H1 (cell line): ENCODE data around the gene MSS51. TPM values are rescaled to one million over a fixed set of nuclear protein-coding genes. Genes with fewer than 3 reads are reported as not detected.

Experiments used
- FOSL1 ChIP-seq: IDR thresholded peaks from 2 replicates; pipeline ENCODE4 v1.6.1; 2011; ENCODE audit warnings: mild to moderate bottlenecking, low read depth, low read length, moderate library complexity; ENCODE audit not compliant: insufficient read depth
- polyA plus RNA-seq, 7 experiments: library from polyadenylated mRNA; depleted of rRNA in 3 of 7; stranded (reverse) in 5 of 7; unstranded in 2 of 7; fragments of >200 nt in 5 of 7; fragments of 200-250 nt in 2 of 7; gene quantifications; 1 replicate in 5 of 7; 2 replicates in 1 of 7; 4 replicates in 1 of 7; pipeline versions ENCODE4 v1.2.1 to v1.2.3, GENCODE V29; 2011 to 2013; ENCODE audit warnings: missing spikeins in 2 of 7, mixed read lengths in 2 of 7
- total RNA-seq: library from RNA; stranded (reverse); fragmentation: NEBNext Ultra II Directional; extraction: Animal tissue kit (Norgen Biotek cat#: 25700); gene quantifications from 2 replicates; pipeline ENCODE4 v1.2.1, GENCODE V29; 2021

MSS51 gene
- total and polyA plus RNA-seq, 2 of the 8 experiments (the other 6 are each of a cell fraction or from before 2014, with no cell fraction given) = 1.5 to 1.7 TPM

DNA sequence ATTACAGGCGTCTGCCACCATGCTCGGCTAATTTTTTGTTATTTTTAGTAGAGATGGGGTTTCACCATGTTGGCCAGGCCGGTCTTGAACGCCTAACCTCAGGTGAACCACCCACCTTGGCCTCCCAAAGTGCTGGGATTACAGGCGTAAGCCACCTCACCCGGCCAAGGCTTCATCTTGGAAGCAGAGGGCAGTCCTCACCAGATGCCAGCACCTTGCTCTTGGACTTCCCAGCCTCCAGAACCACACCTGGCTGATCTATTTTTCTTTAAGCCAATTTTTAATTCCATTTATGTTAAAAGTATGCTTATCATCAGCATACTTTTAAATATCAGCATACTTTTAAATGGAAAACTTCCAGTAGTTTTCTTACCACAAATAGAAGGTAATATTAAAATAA, 31.7 kb downstream of the MSS51 start (continued):
- TF ChIP-seq FOSL1 = no peak
